Stimulated activated CD4-positive, alpha-beta T cell treated with anti-CD3 and anti-CD28 coated beads, Interleukin-1b, Interleukin-23, amount 100 ng/mL, for 1 hour (primary cell): ENCODE data around the gene OTOA.
"Not testable (repeated sequence)": the region's sequence is repeated elsewhere in the genome, so short reads cannot be mapped to it uniquely, and the experiment has no call there.

Source experiments
- DNase-seq, 2 donors: peaks; one replicate each; pipeline ENCODE4 v3.0.0-alpha.2; 2020; ENCODE audit warnings: low read depth in 2 of 2

Gene OTOA

GRCh38 chr16:21722771-21723455 is 59.1 kb downstream of the OTOA start:
- DNase-seq = no peak

DNA sequence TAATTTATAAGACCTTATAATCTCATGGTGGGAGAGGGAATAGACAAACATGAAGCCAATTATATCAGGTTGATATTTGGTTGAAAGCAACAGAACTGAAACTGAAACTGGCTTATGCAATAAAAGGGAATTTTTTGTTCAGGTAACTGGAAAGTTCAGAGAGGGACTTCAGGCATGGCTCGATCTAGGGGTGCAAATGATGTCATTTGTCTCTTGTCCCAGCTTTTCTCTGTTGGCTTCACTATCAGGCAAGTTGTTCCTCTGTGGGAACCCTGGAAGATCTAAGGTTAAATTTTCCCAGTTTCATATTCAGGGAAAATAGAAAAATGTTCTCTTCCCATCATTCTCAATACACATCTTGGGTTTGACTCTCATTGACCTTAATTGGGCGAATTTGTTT is 59.8 kb downstream of the OTOA start:
- no peak for DNase-seq

GRCh38 chr16:21727344-21727743 is 63.6 kb downstream of the OTOA start:
- DNase-seq = no peak

GRCh38 chr16:21731233-21731632 is 67.5 kb downstream of the OTOA start:
- DNase-seq = not testable (repeated sequence)

DNA sequence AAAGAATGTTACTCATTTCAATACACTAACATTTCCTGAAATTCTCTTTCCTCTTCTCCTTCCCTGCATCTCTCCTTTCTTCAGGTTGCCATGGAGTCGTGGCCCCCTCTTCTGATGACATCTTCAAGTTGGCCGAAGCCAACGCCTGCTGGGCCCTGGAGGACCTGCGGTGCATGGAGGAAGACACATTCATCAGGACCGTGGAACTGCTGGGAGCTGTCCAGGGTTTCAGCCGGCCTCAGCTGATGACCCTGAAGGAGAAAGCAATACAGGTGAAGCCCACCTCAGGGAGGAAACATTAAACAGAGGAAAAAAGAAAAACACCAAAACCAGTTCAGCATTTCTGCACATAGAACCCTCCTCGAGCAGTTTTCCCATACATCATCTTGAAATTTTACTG is 76.9 kb downstream of the OTOA start:
- not testable (repeated sequence) for DNase-seq

- not testable (repeated sequence) for DNase-seq
Observed at GRCh38 chr16:21756192-21757079, 92.7 kb downstream of the OTOA start.

DNA sequence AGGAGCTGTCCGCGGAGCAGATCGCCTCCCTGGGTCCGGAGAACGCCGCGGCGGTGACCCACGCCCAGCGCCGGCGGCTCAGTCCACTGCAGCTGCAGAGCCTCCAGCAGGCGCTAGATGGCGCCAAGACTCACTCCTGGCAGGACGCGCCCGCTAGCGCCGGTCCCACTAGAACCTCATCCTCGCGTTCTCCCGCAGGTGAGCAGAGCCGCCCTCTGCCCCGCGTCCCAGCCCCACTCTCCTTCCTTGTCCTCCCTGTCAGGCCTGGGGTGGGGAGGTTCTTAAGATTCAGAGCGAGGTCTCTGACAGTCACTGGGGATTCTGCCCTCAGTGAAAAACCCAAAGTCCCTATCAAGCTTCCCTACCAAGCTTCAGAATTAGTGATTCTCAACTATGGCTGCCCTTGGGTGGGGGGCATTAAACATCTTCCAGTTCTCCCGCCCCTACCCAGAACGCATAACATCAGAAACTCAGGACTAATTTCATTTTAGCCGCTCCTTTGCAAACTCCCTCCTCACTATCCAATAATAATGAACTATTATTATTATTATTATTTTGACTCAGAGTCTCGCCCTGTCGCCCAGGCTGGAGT is 93.4 kb downstream of the OTOA start:
- DNase-seq = not testable (repeated sequence)

DNA sequence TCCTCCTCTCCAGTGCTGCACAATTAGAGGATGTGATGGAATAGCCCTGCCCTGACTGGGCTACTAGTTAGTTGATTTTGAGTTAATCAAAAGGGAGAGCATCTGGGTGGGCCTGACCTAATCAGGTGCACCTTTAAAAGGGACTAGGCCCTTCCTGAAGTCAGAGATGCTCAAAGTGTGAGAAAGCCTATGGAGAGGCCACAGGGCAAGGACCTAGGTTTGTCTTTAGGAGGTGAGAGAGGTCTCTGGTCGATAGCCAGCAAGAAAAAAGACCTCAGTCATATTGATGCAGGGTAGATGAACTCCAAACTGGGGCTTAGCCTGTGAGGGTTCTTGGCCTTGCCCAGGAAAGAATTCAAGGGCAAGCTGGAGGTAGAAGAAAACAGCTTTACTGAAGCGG is 104.5 kb downstream of the OTOA start:
- DNase-seq = not testable (repeated sequence)

DNA sequence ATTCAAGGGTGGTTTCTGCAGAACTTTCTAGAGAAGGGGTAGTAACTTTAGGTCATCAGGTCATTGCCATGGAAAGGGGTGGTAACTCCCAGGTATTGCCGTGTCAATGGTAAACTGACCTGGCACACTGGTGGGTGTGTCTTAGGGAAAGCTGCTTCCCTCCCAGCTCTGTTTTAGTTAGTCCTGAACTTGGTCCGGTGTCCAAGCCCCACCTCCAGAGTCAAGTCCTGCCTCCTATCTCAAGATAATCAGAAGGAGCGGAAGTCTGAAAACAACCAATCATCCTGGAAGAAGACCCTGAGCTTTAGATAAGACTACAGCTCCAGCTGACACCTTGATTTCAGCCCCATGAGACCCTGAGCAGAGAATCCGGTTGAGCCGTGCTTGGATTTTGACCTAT is 105.0 kb downstream of the OTOA start:
- not testable (repeated sequence) for DNase-seq

DNA sequence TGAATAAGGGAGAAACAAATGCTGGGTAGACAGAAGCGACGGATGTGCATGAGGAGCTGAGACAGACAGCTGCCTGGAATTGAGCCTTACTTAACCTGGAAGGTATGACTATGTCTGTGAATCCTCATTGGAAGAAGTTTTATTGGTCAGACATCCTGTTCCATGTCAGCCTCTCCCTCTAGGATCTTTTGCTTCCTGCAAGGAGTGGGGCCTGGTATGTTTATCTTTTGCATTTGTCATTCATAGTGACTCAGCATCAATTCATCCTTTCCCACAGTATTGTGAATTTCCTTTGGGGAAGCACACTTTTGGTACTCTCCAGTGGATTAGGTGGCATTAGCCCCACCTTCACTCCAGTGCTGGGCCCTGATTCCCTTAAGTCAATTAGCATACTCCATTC is 105.5 kb downstream of the OTOA start:
- not testable (repeated sequence) for DNase-seq

DNA sequence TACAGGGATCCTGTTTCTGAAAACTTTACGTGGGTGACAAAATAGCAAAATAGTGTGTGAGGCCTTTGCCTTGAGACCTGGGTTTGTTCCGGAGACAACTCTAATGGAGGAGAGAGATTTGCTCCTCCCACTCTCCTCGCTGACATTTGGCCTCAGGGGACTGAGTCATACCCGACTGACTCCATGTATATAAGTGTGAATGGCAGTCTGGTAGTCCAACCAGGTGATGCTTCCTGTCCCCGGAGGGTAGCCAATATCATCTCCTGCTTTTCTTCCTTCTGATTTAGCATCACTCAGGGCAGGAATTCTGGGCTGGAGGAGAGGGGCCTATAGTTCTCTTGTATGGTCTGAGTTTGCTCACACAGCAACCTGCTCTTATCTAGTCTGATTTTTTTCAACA is 106.8 kb downstream of the OTOA start:
- not testable (repeated sequence) for DNase-seq

- DNase-seq = not testable (repeated sequence)
Observed at GRCh38 chr16:21772547-21773206, 108.9 kb downstream of the OTOA start.

DNA sequence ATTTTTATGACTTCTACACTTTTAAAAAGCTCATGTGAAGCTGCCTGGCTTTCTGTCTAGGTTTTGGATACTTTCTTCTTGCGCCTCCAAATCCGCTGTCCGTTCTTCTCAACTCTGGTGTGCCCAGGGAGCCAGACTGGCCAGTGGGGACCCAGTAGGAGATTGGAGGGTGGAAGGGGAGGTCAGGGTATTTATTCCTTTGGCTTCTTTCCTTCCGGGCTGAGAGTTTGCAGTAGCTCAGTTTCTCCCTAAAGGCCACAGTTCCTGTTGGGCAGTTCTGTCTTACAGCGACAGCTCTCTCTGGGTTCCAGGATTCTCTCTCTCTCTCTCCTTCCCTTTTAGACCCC is 109.4 kb downstream of the OTOA start:
- not testable (repeated sequence) for DNase-seq

- not testable (repeated sequence) for DNase-seq
Observed at GRCh38 chr16:21780525-21780924, 116.8 kb downstream of the OTOA start.

DNA sequence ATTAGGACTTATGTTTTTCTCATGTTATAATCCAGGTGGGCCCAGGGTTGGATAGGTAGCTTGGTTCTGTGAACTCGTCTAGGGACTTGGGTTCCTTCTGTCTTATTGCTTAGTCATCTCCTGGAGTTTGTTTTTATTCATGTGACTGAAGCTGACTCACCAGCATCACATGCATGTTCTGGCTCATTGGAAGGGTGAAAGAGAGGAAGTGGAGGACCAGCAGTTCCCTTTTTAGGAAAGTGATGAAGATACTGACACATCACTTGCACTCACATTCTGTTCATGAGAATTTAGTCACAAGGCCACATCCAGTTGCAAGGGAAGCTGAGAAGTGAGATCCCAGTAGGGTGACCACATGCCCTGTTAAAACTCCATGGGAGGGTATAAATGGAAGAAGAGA is 126.7 kb downstream of the OTOA start:
- not testable (repeated sequence) for DNase-seq

DNA sequence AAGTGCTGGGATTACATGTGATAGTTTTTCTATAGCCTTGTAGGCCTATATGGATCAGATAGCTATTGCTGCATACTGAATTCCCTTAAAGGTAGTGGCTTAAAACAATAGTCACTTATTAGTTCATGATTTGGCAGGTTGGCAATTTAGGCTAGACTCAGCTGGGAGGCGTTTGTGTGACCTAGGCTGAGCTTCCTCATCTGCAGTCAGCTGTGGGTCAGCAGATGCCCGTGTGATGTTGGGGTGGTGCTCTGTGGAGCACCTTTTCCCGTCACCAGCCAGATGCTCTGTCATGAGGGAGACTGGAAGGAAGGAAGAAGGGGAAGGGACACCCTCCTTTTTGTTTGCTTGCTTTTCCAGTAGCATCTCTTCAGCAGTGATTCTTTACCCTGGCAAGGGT is 129.5 kb downstream of the OTOA start:
- DNase-seq = not testable (repeated sequence)

DNA sequence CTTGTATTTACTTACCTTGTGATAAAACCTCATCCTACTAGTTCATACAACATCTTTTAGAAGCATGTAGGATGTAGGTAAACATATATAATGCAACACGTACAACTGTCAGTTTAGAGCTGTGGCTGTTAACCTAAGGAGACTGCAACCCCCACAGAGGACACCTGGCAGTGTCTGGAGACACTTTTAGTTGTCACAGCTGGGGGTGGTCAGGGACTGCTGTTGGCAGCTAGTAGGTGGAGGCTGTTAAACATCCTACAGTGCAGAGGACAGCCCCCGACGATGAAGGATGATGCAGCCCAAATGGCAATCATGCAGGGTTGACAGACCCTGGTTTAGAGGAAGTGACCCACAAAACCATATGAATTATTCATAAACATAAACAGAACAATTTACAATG is 134.8 kb downstream of the OTOA start:
- DNase-seq = not testable (repeated sequence)

DNA sequence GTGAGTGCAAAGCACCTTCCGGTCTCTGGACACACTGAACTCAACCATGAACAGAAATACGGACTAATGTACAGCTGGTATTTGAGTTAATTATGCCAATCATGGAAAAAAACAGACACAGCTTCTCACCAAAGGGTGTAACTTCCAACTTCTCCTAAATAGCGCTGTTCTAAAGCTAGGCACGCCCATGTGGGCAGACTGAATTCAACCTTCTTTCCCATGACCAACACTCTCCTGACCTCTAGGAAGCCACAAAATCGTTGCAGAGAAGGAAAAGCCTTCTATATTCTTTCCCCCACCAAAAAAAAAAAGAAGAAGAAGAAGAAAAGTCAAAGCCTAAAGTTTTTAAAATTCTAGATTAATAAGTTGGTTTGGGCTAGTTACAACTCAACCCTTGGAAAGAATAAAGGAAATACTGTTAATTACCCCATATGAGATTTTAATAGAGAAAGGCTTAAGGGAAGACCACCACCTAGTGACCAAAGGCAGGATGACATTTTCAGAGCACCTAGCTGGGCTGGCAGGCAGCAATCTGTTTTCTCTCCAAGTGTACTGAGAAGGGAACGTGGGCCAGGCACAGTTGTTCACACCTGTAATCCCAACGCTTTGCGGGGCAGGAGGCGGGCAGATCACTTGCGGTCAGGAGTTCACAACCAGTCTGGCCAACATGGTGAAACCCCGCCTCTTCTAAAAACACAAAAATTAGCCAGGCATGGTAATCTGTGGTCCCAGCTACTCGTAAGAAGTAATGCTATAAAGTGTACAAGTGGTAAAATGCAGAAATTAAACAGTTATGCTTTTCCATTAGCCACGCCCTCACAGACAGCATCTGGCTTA is 138.0 kb downstream of the OTOA start:
- not testable (repeated sequence) for DNase-seq

GRCh38 chr16:21802375-21802663 is 138.6 kb downstream of the OTOA start:
- not testable (repeated sequence) for DNase-seq
